GM21619 (cell line): ENCODE data around the gene DCUN1D4.

Experiments
- ATAC-seq: cut with Tn5 transposase; IDR thresholded peaks from one replicate; pipeline ENCODE4 v1.9.1; 2021; ENCODE audit not compliant: unreplicated experiment

Gene DCUN1D4

GRCh38 chr4:51853027-51853682 is 10.2 kb downstream of the DCUN1D4 start:
- ATAC-seq, result no peak

GRCh38 chr4:51855270-51855669 is 12.3 kb downstream of the DCUN1D4 start:
- ATAC-seq, result no peak

GRCh38 chr4:51855751-51856150 is 12.8 kb downstream of the DCUN1D4 start:
- ATAC-seq, result no peak

DNA sequence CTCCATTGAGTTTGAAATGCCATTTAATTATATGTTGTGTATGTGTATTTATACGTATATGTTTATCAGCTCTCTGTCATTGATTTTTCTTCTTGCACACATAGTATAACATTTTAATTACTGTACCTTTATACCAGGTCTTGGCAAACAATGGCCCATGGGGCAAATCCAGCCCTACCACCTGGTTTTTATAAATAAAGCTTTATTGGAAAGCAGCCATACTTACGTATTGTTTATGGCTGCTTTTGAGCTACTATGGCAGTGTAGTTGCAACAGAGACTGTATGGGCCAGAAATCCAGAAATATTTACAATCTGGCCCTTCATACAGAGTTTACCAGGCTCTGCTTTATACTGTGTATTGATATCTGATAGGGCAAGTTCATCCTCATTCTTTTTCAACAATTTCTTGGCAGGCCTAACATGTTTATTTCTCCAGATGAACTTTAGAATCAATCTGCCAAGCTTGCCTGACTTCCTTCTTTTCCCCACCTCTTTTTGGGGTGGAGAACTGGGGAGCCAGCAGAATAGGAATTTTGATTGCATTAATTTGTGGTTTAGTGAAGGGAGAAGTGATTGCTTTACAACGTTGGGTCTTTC is 15.8 kb downstream of the DCUN1D4 start:
- no peak for ATAC-seq

DNA sequence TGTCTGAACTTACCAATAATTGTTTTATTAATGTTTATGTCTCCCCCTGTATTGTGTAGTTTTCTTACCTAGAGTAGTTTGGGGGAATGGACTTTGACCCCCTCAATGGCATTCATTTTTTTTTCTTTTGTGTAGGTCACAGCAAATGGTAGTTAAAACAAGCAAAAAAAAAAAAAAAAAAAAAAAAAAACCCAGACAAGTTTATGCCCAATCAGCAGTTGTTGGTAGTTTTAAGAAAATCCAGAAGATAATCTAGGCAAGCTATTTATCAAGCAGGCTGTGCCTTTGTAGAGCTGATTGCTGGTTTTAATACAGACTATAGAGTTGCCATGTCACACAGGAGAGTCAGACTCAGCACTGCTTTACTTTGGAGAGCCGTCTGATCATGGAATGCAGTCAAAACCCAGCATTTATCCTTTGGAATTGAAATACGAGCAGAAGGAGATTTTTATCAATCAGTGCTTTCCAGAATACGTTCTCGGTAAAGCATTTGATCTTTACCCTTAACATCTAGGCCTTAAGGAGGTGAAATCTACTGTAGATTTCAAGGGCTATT is 16.6 kb downstream of the DCUN1D4 start:
- ATAC-seq, result no peak

DNA sequence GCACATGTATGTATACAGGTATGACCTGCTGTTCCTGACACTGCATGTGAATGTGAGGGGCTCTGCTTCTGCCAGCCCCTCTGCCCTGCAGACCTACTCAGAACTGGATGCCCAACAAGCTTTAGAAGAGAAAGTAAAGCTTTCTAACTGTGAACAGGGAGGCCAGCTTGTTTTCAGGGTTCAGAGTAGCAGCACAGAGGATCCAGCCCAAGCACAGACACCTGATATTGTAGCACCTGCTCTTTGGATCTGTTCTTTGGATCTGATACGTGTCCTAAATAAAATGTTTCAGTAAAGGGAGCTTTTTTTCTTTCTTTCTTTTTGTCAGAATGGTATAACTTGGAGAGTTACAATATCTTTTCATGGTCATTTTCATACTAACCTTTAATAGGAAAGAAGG is 19.2 kb downstream of the DCUN1D4 start:
- ATAC-seq, result no peak

GRCh38 chr4:51862781-51863180 is 19.8 kb downstream of the DCUN1D4 start:
- ATAC-seq, result no peak

- ATAC-seq, result no peak
Measured at GRCh38 chr4:51865717-51866116, 22.8 kb downstream of the DCUN1D4 start.

DNA sequence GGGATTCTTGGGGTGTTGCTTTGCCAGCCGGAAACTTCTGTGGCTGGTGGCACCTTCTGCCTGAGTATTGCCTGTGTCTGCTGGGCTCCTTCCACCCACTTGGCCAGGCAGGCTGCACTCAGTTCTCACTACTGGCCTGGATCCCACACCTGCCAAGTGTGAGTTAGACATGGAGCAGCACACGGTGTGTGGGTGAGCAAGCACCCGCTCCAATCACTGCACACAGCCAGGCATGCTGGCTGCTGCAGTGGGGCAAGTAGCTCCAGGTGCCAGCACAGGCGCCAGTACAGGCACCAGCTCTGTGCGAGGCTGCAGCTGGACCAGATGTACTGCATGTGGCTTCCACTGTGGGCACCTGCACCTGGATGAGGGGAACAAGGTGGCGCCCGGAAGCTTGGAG is 23.9 kb downstream of the DCUN1D4 start:
- ATAC-seq, result no peak

- no peak for ATAC-seq
Measured at GRCh38 chr4:51867689-51868448, 24.9 kb downstream of the DCUN1D4 start.

GRCh38 chr4:51868449-51868847 is 25.5 kb downstream of the DCUN1D4 start:
- no peak for ATAC-seq

DNA sequence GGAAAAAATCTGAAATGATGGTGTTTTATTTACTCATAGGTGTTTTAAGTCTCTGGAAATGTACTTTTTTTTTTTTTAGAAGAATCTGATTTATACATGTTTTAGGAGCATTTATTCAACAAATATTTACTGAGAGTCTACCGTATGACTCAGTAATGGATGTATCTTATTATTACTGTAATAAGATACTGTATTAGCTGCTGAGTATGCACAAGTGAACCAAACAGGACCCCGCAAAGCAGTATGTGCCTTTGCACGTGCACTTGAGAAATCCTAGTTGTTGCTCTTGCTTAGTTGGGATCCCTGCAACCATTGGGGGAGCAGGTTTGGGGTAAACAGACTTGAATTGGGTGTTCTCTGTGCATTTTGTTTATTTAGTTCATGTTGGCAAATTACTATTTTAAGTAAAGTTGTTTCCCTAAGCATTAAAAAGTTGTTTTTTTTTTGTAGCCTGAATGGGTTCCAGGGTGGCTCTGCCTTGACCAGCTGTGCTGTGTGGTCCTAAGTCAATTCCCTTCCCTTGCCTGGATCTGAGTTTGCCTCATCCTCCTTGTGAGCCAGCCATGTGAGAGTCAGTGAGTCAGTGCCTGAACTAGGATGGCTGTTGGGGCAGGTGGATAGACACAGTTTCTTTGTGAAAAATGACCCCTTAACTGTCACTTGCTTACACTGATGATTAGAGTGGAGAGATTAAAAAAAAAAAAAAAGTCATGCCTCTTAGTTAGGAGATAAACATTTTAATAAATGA is 27.7 kb downstream of the DCUN1D4 start:
- no peak for ATAC-seq

DNA sequence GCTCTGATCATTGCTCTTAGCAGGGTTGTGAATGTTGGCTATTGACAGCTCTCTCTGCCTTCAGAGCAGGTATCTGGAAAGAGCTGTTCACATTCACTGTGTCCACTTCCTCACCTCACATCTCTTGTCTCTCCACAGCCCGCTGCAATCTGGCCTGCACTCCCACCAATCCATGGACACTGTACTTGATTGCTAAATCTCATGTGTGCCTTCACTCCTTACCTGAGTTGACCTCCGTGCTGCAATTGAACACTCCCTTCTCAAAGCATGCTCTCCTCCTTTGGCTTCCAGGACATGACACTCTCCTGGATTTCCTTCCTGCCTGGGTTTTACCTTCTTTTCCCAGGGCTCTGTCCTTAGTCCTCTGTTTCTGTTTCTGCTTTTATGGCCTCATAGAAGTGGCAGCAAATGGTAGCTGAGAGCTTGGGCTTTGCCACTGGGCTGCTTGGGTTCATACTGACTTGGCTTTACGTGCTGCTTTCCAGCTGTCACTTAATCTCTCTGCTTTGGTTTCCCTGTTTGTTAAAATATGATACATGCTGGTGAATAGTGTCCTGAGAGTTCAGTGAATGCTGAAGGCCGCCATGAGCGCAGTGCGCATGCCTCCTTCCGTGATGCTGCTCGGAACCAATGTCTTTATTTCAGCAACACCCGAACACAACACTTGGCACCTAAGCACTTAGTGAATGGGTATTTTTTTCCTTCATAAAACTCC is 29.5 kb downstream of the DCUN1D4 start:
- ATAC-seq, result no peak

DNA sequence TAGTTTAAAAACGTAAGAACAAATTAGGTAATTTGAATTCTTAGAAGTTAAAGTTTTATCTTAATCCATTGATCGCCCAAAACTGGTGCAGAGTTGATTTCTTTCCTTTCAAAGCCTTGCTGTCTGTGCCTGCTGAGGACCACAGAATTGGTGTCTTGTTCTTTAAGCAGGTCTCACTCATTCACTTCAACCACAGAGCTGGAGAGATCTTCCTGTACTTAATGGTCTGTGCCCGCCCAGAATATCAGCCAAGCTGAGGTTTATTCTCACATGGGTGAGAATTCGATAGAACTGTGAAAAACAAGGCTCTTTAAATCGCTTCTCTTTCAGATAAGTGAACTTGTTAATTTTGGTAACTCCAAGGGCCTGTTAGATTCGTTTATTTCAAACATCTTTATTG is 31.6 kb downstream of the DCUN1D4 start:
- no peak for ATAC-seq

- ATAC-seq, result no peak
Measured at GRCh38 chr4:51878431-51878830, 35.5 kb downstream of the DCUN1D4 start.

- ATAC-seq, result no peak
Measured at GRCh38 chr4:51880016-51880915, 37.3 kb downstream of the DCUN1D4 start.

DNA sequence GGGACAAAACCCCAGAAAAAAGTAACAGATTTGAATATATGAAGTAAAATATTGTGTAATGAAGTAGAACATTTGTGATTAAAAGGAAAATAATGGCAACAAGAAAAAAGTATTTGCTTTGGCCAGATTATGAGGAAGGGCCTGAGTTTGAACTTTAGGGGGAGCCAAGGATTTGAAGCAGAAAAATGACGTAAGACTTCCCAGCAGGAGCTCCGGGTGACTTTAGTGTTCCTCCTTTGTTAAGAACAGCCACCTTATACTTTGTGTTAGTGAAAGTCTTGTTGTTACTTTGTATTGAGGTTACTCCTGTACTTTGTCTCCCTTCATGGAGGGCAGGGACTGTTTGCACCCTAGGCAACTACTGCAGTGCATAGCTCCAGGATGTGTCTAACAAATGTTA is 41.1 kb downstream of the DCUN1D4 start:
- ATAC-seq, result no peak

GRCh38 chr4:51884606-51885005 is 41.7 kb downstream of the DCUN1D4 start:
- no peak for ATAC-seq

GRCh38 chr4:51885363-51885762 is 42.4 kb downstream of the DCUN1D4 start:
- peak; percentile 71 for ATAC-seq

DNA sequence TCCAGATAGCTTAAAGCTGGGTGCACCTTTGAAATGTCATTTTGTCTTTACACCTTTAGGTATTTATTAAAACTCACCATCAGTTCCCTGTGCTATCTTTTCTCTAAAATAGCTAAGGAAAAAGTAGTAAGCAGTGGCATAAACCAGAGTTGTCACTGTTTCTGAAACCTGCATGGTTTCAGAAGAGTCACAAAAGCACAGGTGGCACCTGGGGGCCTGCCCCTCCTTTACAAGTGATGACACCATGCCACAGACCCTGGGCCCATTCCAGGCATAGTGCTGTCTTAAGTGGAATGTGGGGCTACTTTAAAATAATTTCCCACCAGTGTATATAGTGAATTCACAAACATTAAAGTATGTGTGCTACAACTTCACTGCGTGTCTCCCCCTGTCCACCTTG is 47.8 kb downstream of the DCUN1D4 start:
- no peak for ATAC-seq
